CD1c-positive myeloid dendritic cell (primary cell): ENCODE data around the gene TSPAN16.

Experiments used
- DNase-seq: peaks from one replicate; pipeline ENCODE4 v3.0.0-alpha.2; 2016; ENCODE audit errors: extremely low spot score

TSPAN16 gene

GRCh38 chr19:11268783-11269267 is 27.1 kb upstream of the TSPAN16 start:
- DNase-seq: no peak

- DNase-seq: no peak
Measured at GRCh38 chr19:11269408-11269807, 26.6 kb upstream of the TSPAN16 start.

- no peak for DNase-seq
Measured at GRCh38 chr19:11273296-11273695, 22.7 kb upstream of the TSPAN16 start.

GRCh38 chr19:11273989-11274388 is 22.0 kb upstream of the TSPAN16 start:
- DNase-seq: no peak

- no peak for DNase-seq
Measured at GRCh38 chr19:11274533-11275086, 21.4 kb upstream of the TSPAN16 start.

- DNase-seq: no peak
Measured at GRCh38 chr19:11278670-11279069, 17.3 kb upstream of the TSPAN16 start.

GRCh38 chr19:11279505-11280236 is 16.3 kb upstream of the TSPAN16 start:
- DNase-seq: peak; percentile 37

GRCh38 chr19:11281356-11282049 is 14.5 kb upstream of the TSPAN16 start:
- no peak for DNase-seq

- no peak for DNase-seq
Measured at GRCh38 chr19:11284515-11284914, 11.4 kb upstream of the TSPAN16 start.

- peak; percentile 41 for DNase-seq
Measured at GRCh38 chr19:11286312-11286974, 9.5 kb upstream of the TSPAN16 start.

- DNase-seq: peak; percentile 36
Measured at GRCh38 chr19:11288349-11288748, 7.6 kb upstream of the TSPAN16 start.

GRCh38 chr19:11290256-11290655 is 5.7 kb upstream of the TSPAN16 start:
- DNase-seq: no peak

GRCh38 chr19:11291415-11291814 is 4.5 kb upstream of the TSPAN16 start:
- DNase-seq: peak; percentile 64

- peak; percentile 39 for DNase-seq
Measured at GRCh38 chr19:11291991-11292390, 4.0 kb upstream of the TSPAN16 start.

GRCh38 chr19:11293433-11294389 is 2.2 kb upstream of the TSPAN16 start:
- DNase-seq: peak; percentile 98

- no peak for DNase-seq
Measured at GRCh38 chr19:11295180-11295579, 780 bp upstream of the TSPAN16 start.

- DNase-seq: no peak
Measured at GRCh38 chr19:11296264-11296663, 304 bp downstream of the TSPAN16 start.

GRCh38 chr19:11299946-11300810 is 4.2 kb downstream of the TSPAN16 start:
- DNase-seq: peak; percentile 58

- DNase-seq: peak; percentile 44
Measured at GRCh38 chr19:11300811-11301120, 4.8 kb downstream of the TSPAN16 start.

GRCh38 chr19:11304936-11305335 is 9.0 kb downstream of the TSPAN16 start:
- DNase-seq: no peak
